IMR-90 (cell line): ENCODE measurements around the gene ABHD13. TPM values are rescaled to one million over a fixed set of nuclear protein-coding genes. Genes with fewer than 3 reads are reported as not detected.

ENCODE experiments used
- ATAC-seq: fragments of 200-7000 bp; cut with Tn5 transposase; 2 replicates; pipeline ENCODE4 v1.9.1; 2020; ENCODE audit warnings: low read depth, mild to moderate bottlenecking, moderate library complexity
- BruUV-seq: library from RNA; stranded (reverse); fragments of 400-500 nt; replicated peaks from 2 replicates; lab custom pipeline; 2021; lab: Mats Ljungman, UMichigan
- CTCF ChIA-PET: fragments of 300-600 bp; formaldehyde crosslinking; extraction: SDS; loops from one replicate; lab custom pipeline; 2021; ENCODE audit warnings: antibody characterized with exemption; lab: Yijun Ruan, JAX
- POLR2A ChIA-PET: fragments of 300-600 bp; sonication (Branson Sonifier 250); formaldehyde crosslinking; loops from one replicate; lab custom pipeline; 2022; ENCODE audit warnings: antibody characterized with exemption; ENCODE audit not compliant: unreplicated experiment; lab: Charles Lee
- DNase-seq: peaks from one replicate; pipeline ENCODE4 v3.0.0; 2013
- H2AFZ ChIP-seq: replicated peaks from 2 replicates; pipeline ENCODE3; 2013; ENCODE audit warnings: low read length, mild to moderate bottlenecking; ENCODE audit not compliant: poor library complexity
- H2AK5ac ChIP-seq: 2 replicates; pipeline ENCODE4 v1.6.1; 2013; ENCODE audit warnings: low read depth, low read length, inconsistent platforms
- H2AK9ac ChIP-seq: replicated peaks from 2 replicates; pipeline ENCODE3; 2013; ENCODE audit warnings: mild to moderate bottlenecking, low read depth, low read length, moderate library complexity; ENCODE audit not compliant: poor library complexity
- H2BK120ac ChIP-seq: 2 replicates; pipeline ENCODE4 v1.6.1; 2013; ENCODE audit warnings: low read depth, low read length, inconsistent platforms
- H2BK15ac ChIP-seq: 3 replicates; pipeline ENCODE4 v1.6.1; 2013; ENCODE audit warnings: low read depth, low read length, inconsistent platforms
- H2BK20ac ChIP-seq: 2 replicates; pipeline ENCODE4 v1.6.1; 2013; ENCODE audit warnings: low read depth, mild to moderate bottlenecking, inconsistent platforms, low read length, moderate library complexity
- H2BK5ac ChIP-seq: 2 replicates; pipeline ENCODE4 v1.6.1; 2013; ENCODE audit warnings: mild to moderate bottlenecking, low read depth, low read length, inconsistent platforms; ENCODE audit not compliant: poor library complexity, severe bottlenecking
- H3K14ac ChIP-seq: replicated peaks from 2 replicates; pipeline ENCODE4 v1.6.1; 2013; ENCODE audit warnings: low read depth, low read length, inconsistent platforms
- H3K18ac ChIP-seq: 2 replicates; pipeline ENCODE4 v1.6.1; 2013; ENCODE audit warnings: low read depth, low read length, control low read depth
- H3K23ac ChIP-seq: 2 replicates; pipeline ENCODE4 v1.6.1; 2013; ENCODE audit warnings: low read depth, low read length, inconsistent platforms
- H3K27ac ChIP-seq: 2 replicates; pipeline ENCODE4 v1.5.1; 2013; ENCODE audit warnings: mild to moderate bottlenecking, control low read depth, low read length; ENCODE audit not compliant: insufficient read depth
- H3K27me3 ChIP-seq: 2 replicates; pipeline ENCODE4 v1.6.1; 2013; ENCODE audit warnings: low read length; ENCODE audit not compliant: control insufficient read depth, insufficient read depth
- H3K36me3 ChIP-seq: 2 replicates; pipeline ENCODE4 v1.6.1; 2013; ENCODE audit warnings: low read length, mixed read lengths; ENCODE audit not compliant: control insufficient read depth, insufficient read depth
- H3K4ac ChIP-seq: 2 replicates; pipeline ENCODE4 v1.6.1; 2013; ENCODE audit warnings: low read depth, low read length, inconsistent platforms
- H3K4me1 ChIP-seq: 2 replicates; pipeline ENCODE4 v1.6.1; 2013; ENCODE audit warnings: low read length, mixed read lengths; ENCODE audit not compliant: control insufficient read depth, insufficient read depth
- H3K4me2 ChIP-seq: 2 replicates; pipeline ENCODE4 v1.6.1; 2013; ENCODE audit warnings: low read depth, mild to moderate bottlenecking, control low read depth, low read length, moderate library complexity
- H3K4me3 ChIP-seq: 2 replicates; pipeline ENCODE4 v1.5.1; 2013; ENCODE audit warnings: low read depth, mild to moderate bottlenecking, control low read depth, low read length, moderate library complexity; ENCODE audit not compliant: insufficient read depth
- H3K56ac ChIP-seq: 2 replicates; pipeline ENCODE4 v1.6.1; 2013; ENCODE audit warnings: low read length, inconsistent platforms; ENCODE audit not compliant: insufficient read depth; ENCODE audit errors: extremely low read depth
- H3K79me1 ChIP-seq, 2 experiments: 2 replicates each; pipeline ENCODE4 v1.6.1; 2013; ENCODE audit warnings: low read length in 2 of 2, inconsistent platforms in 1 of 2, low read depth in 1 of 2
- H3K9ac ChIP-seq: 2 replicates; pipeline ENCODE4 v1.6.1; 2013; ENCODE audit warnings: low read depth, low read length, control low read depth
- H3K9me1 ChIP-seq: 2 replicates; pipeline ENCODE4 v1.6.1; 2013; ENCODE audit warnings: low read length, inconsistent platforms; ENCODE audit not compliant: insufficient read depth
- H3K9me3 ChIP-seq: 2 replicates; pipeline ENCODE4 v1.6.1; 2013; ENCODE audit warnings: low read length; ENCODE audit not compliant: control insufficient read depth, insufficient read depth
- H4K20me1 ChIP-seq: 2 replicates; pipeline ENCODE4 v1.6.1; 2013; ENCODE audit warnings: low read length, inconsistent platforms; ENCODE audit not compliant: insufficient read depth
- H4K5ac ChIP-seq: 2 replicates; pipeline ENCODE4 v1.6.1; 2013; ENCODE audit warnings: mild to moderate bottlenecking, low read depth, low read length, control low read depth
- H4K8ac ChIP-seq, 2 experiments: 2 replicates each; pipeline ENCODE4 v1.6.1; 2013; ENCODE audit warnings: low read depth in 2 of 2, low read length in 2 of 2, control low read depth in 1 of 2, inconsistent platforms in 1 of 2
- H4K91ac ChIP-seq: 2 replicates; pipeline ENCODE4 v1.6.1; 2013; ENCODE audit warnings: low read depth, low read length, inconsistent platforms; ENCODE audit not compliant: insufficient read depth
- POLR2A ChIP-seq: IDR thresholded peaks from 2 replicates; pipeline ENCODE4 v1.6.1; 2012; ENCODE audit warnings: mild to moderate bottlenecking, low read depth, low read length
- RAD21 ChIP-seq: IDR thresholded peaks from 2 replicates; pipeline ENCODE4 v1.6.1; 2012; ENCODE audit warnings: low read length, improper control_type of control experiment
- WGBS, 2 experiments: methylation state at CpG; one replicate each; pipeline versions ENCODE4 v1.1.5 to v1.1.7; 2013; ENCODE audit warnings: missing lambda C conversion rate in 2 of 2; ENCODE audit not compliant: insufficient read length in 1 of 2; ENCODE audit errors: extremely low coverage in 2 of 2; 5-methylcytosine and 5-hydroxymethylcytosine counted together
- dilution Hi-C: fragments of 300-500 bp; cut with HindIII; formaldehyde crosslinking; loops from one replicate; pipeline ENCODE4 v1.14.3; 2018; ENCODE audit warnings: low sequenced_read_pairs; ENCODE audit not compliant: unreplicated experiment
- in situ Hi-C: fragments of 300-500 bp; cut with MboI; formaldehyde crosslinking; loops from 3 replicates; pipeline ENCODE4 v1.14.3; 2019; ENCODE audit warnings: low sequenced_read_pairs, inconsistent platforms, mixed read lengths
- intact Hi-C: fragments of 100-400 bp; cut with micrococcal nuclease; formaldehyde crosslinking; loops from 2 replicates; pipeline ENCODE4 v1.10.0; 2022
- polyA plus RNA-seq, 3 experiments: library from polyadenylated mRNA; depleted of rRNA; stranded (reverse); fragments of >200 nt; gene quantifications; 2 replicates each; pipeline ENCODE4 v1.2.3, GENCODE V29; 2012; ENCODE audit warnings: low replicate concordance in 1 of 3
- total RNA-seq: library from RNA; depleted of rRNA; stranded (reverse); fragments of >200 nt; gene quantifications from 2 replicates; pipeline ENCODE4 v1.2.3, GENCODE V29; 2012
- TF ChIP-seq, protein P1 (sequence below): fragments of 150-350 bp; IDR thresholded peaks from 2 replicates; pipeline ENCODE4 v1.6.1; 2016; ENCODE audit warnings: low read depth, mild to moderate bottlenecking, low read length, moderate library complexity, borderline replicate concordance

The ABHD13 gene
- total and polyA plus RNA-seq, 2 of the 4 experiments (the other 2 are of a cell fraction), result 4.0 to 4.1 TPM

GRCh38 chr13:108273429-108274118, 55.4 kb downstream of the ABHD13 start:
- H2BK5ac ChIP-seq, result no peak overlapping the region
- H2BK15ac ChIP-seq, result no peak overlapping the region
- no CpG with 5 or more reads among the region's 5 CpGs for WGBS, 2 experiments
- no peak overlapping the region for H4K8ac ChIP-seq
- H3K56ac ChIP-seq, result no peak overlapping the region
- H4K5ac ChIP-seq, result no peak overlapping the region
- ATAC-seq, result no peak
- no peaks in the 10 kb centered on the region for H3K79me1 ChIP-seq
- no peak overlapping the region for H2BK120ac ChIP-seq
- in situ Hi-C loops (no loop called here), dilution Hi-C loops (no loop called here), intact Hi-C loops (no loop called here)
- H3K23ac ChIP-seq, result no peak overlapping the region
- no peak overlapping the region for H3K4ac ChIP-seq
- no peak overlapping the region for H3K27ac ChIP-seq
- H3K4me1 ChIP-seq, result peaks cover 2% of the 10 kb centered on the region; the same call in 1 of the 2 replicates
- no peak overlapping the region for H2BK20ac ChIP-seq
- no peak overlapping the region for H3K4me3 ChIP-seq
- no peak for TF ChIP-seq RAD21
- TF ChIP-seq, protein P1, sequence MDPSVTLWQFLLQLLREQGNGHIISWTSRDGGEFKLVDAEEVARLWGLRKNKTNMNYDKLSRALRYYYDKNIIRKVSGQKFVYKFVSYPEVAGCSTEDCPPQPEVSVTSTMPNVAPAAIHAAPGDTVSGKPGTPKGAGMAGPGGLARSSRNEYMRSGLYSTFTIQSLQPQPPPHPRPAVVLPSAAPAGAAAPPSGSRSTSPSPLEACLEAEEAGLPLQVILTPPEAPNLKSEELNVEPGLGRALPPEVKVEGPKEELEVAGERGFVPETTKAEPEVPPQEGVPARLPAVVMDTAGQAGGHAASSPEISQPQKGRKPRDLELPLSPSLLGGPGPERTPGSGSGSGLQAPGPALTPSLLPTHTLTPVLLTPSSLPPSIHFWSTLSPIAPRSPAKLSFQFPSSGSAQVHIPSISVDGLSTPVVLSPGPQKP, result no peak
- TF ChIP-seq POLR2A, result no peak
- no peak overlapping the region for H2AK5ac ChIP-seq
- ChIA-PET POLR2A (interaction anchor here (0.6 kb wide), 1 partner anchor 215 kb away, joined by 7 read pairs; no protein-coding TSS in a partner anchor), CTCF (no interaction called here)
- no peaks in the 10 kb centered on the region for H4K20me1 ChIP-seq
- H2AK9ac ChIP-seq, result no peak overlapping the region
- H3K4me2 ChIP-seq, result no peak overlapping the region
- H4K91ac ChIP-seq, result no peak overlapping the region
- H3K36me3 ChIP-seq, result no peaks in the 10 kb centered on the region
- H3K27me3 ChIP-seq, result no peaks in the 10 kb centered on the region
- H3K18ac ChIP-seq, result no peak overlapping the region
- DNase-seq, result no peak
- H3K9me3 ChIP-seq, result no peaks in the 10 kb centered on the region
- no TSS peak for BruUV-seq
- no peak overlapping the region for H2AFZ ChIP-seq
- no peak overlapping the region for H3K14ac ChIP-seq
- peaks cover 3% of the 10 kb centered on the region; the same call in 1 of the 2 replicates for H3K9me1 ChIP-seq
- no peak overlapping the region for H3K9ac ChIP-seq
